ENCODE data around the gene KRT86. TPM values are rescaled to one million over a fixed set of nuclear protein-coding genes. Genes with fewer than 3 reads are reported as not detected.

Gene KRT86
- total and polyA plus RNA-seq, 2 donors (not counting 1 experiment from before 2014, with no cell fraction given) = not detected

DNA sequence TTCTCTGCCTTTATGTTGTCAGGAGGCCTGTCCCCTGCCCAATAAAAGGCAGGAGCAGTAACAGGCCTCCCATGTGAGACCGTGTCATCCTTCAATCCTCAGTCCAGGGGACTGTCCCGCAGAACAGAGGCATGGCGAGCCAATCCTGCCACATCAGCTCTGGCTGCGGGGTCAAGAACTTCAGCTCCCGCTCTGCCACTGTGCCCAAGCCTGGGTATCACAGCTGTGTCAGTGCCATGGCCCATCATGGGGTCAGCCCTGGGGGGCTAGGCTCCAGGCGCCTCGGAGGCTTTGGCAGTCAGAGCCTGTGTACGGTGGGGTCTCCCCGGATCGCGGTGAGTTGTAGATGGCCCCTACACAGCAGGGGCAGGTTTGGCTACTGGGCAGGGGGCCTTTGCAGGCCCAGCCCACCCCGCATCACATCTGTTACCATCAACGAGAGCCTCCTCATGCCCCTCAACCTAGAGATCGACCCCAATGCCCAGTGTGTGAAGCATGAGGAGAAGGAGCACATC, 66.7 kb downstream of the KRT86 start:
- WGBS (ENCODE audit: insufficient coverage) = 98% methylated on average over 12 of the region's 14 CpGs

More for the DNA sequence above, 66.7 kb downstream of the KRT86 start:
- peaks cover 4% of the 10 kb centered on the region for H3K9me3 Mint-ChIP-seq (ENCODE audit: insufficient read depth)
- no peak overlapping the region for H3K27ac Mint-ChIP-seq
- H3K4me3 ChIP-seq (ENCODE audit: control extremely low read depth in 1 of 5, extremely low read depth in 1 of 5, insufficient read depth in 1 of 5, low read depth in 2 of 5, low read length in 4 of 5) = no peak overlapping the region
- H3K9me3 ChIP-seq (ENCODE audit: control extremely low read depth in 1 of 3, control insufficient read depth in 2 of 3, insufficient read depth in 1 of 3, low read length in 2 of 3) = peaks cover 0 to 9% (median 0%) of the 10 kb centered on the region in 3 donors
- no peak overlapping the region for H3K27ac ChIP-seq (ENCODE audit: low read length in 2 of 2)
- H3K27me3 Mint-ChIP-seq = peaks cover 9% of the 10 kb centered on the region
- DNase-seq (no peak), ATAC-seq (ENCODE audit: low read depth) (no peak)
- H3K4me1 Mint-ChIP-seq = no peaks in the 10 kb centered on the region
- ChIA-PET CTCF (interaction anchor here (1.5 kb wide), 1 partner anchor 14 kb away, joined by 3 read pairs; no protein-coding TSS in a partner anchor), POLR2A (no interaction called here)
- no peaks in the 10 kb centered on the region for H3K36me3 ChIP-seq (replicated peaks in 1 of 2; ENCODE audit: control extremely low read depth in 1 of 2, control insufficient read depth in 1 of 2, extremely low read depth in 1 of 2, insufficient read depth in 2 of 2, low read length in 1 of 2)
- H3K9ac ChIP-seq (ENCODE audit: low read length) = no peak overlapping the region
- no peaks in the 10 kb centered on the region for H4K20me1 ChIP-seq (ENCODE audit: control insufficient read depth, insufficient read depth, low read length, poor library complexity, severe bottlenecking)
- no peaks in the 10 kb centered on the region for H3K79me2 ChIP-seq (ENCODE audit: control insufficient read depth, insufficient read depth, low read length)
- no peak overlapping the region for H2AFZ ChIP-seq (ENCODE audit: insufficient read depth, low read depth, low read length, poor library complexity, severe bottlenecking)
- no peak for TF ChIP-seq EZH2 (IDR thresholded peaks at IDR 0.05; ENCODE audit: borderline replicate concordance, insufficient read depth, low read depth, low read length, poor library complexity, severe bottlenecking)
- TF ChIP-seq CTCF (IDR thresholded peaks at IDR 0.05) = no peak
- H3K4me2 ChIP-seq (replicated peaks; ENCODE audit: low read depth, low read length, poor library complexity, severe bottlenecking) = no peak overlapping the region
- H3K4me1 ChIP-seq (ENCODE audit: control insufficient read depth in 2 of 2, insufficient read depth in 2 of 2, low read length in 2 of 2) = no peaks in the 10 kb centered on the region
- intact Hi-C loops (cut with micrococcal nuclease) = no loop called here
- H3K27me3 ChIP-seq (replicated peaks in 1 of 4; ENCODE audit: control extremely low read depth in 1 of 4, control insufficient read depth in 3 of 4, insufficient read depth in 4 of 4, low read length in 3 of 4) = peaks cover 0 to 7% (median 0%) of the 10 kb centered on the region in 4 experiments
- no peak overlapping the region for H3K4me3 Mint-ChIP-seq
